Astrocyte of the spinal cord (primary cell): ENCODE measurements around the gene EPS8L3.
"Not testable (repeated sequence)": the region's sequence is repeated elsewhere in the genome, so short reads cannot be mapped to it uniquely, and the experiment has no call there.

Source experiments
- DNase-seq: peaks from one replicate; pipeline ENCODE4 v3.0.0; 2011; ENCODE audit warnings: low read depth, low spot score
- H3K4me3 ChIP-seq: 2 replicates; pipeline ENCODE4 v1.5.1; 2011; ENCODE audit warnings: low read depth, mild to moderate bottlenecking, low read length, moderate library complexity
- CTCF ChIP-seq: IDR thresholded peaks from 2 replicates; pipeline ENCODE4 v1.5.1; 2012; ENCODE audit warnings: low read depth, mild to moderate bottlenecking, low read length, inconsistent platforms
- in situ Hi-C: cut with HindIII; loops from 2 replicates; pipeline ENCODE4 v1.10.0; 2017; ENCODE audit warnings: low sequenced_read_pairs

EPS8L3 gene

GRCh38 chr1:109751531-109752260 is 12.0 kb downstream of the EPS8L3 start:
- no peak for DNase-seq
- in situ Hi-C loops = no loop called here
- no peak overlapping the region for H3K4me3 ChIP-seq
- TF ChIP-seq CTCF = no peak

GRCh38 chr1:109750920-109751319 is 12.8 kb downstream of the EPS8L3 start:
- DNase-seq = no peak

GRCh38 chr1:109750241-109750882 is 13.4 kb downstream of the EPS8L3 start:
- no peak overlapping the region for H3K4me3 ChIP-seq
- TF ChIP-seq CTCF = no peak
- DNase-seq = no peak
- in situ Hi-C loops = no loop called here

More at GRCh38 chr1:109750920-109751319, 12.8 kb downstream of the EPS8L3 start:
- no peak overlapping the region for H3K4me3 ChIP-seq
- in situ Hi-C loops = no loop called here
- no peak for TF ChIP-seq CTCF

GRCh38 chr1:109749221-109749620 is 14.5 kb downstream of the EPS8L3 start:
- no peak for TF ChIP-seq CTCF
- DNase-seq = no peak
- in situ Hi-C loops = no loop called here
- H3K4me3 ChIP-seq = no peak overlapping the region

- DNase-seq, H3K4me3 ChIP-seq, in situ Hi-C loops: not testable (repeated sequence)
Measured at GRCh38 chr1:109748311-109748710, 15.4 kb downstream of the EPS8L3 start.

- H3K4me3 ChIP-seq = peak within 1 kb of the TSS; percentile 72
- no peak for DNase-seq
- no peak for TF ChIP-seq CTCF
- in situ Hi-C loops = no loop called here
Measured at GRCh38 chr1:109740615-109741373, 22.9 kb downstream of the EPS8L3 start, which contains the start of gene GSTM3. GSTM3 (minus strand) TSS chr1:109741038; CDS start chr1:109740287, 751 bp downstream.
